ENCODE measurements around the gene GPC1.

- TF ChIP-seq, protein P1, sequence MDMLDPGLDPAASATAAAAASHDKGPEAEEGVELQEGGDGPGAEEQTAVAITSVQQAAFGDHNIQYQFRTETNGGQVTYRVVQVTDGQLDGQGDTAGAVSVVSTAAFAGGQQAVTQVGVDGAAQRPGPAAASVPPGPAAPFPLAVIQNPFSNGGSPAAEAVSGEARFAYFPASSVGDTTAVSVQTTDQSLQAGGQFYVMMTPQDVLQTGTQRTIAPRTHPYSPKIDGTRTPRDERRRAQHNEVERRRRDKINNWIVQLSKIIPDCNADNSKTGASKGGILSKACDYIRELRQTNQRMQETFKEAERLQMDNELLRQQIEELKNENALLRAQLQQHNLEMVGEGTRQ (IDR thresholded peaks at IDR 0.05; ENCODE audit: low read depth, low read length), result no peak
- no peak for TF ChIP-seq POLR2A (IDR thresholded peaks at IDR 0.05; ENCODE audit: low read depth, low read length)
- TF ChIP-seq CTCF (conservative IDR thresholded peaks at IDR 0.05; ENCODE audit: low read depth, low read length), result no peak
- TF ChIP-seq SMC3 (IDR thresholded peaks at IDR 0.05; ENCODE audit: low read depth, low read length), result no peak
- TF ChIP-seq RFX5 (IDR thresholded peaks at IDR 0.05; ENCODE audit: low read depth, low read length), result no peak
- TF ChIP-seq CHD1 (IDR thresholded peaks at IDR 0.05; ENCODE audit: low read depth, low read length), result no peak
- no peak for TF ChIP-seq MXI1 (IDR thresholded peaks at IDR 0.05; ENCODE audit: borderline replicate concordance, low read depth, low read length)
- TF ChIP-seq RAD21 (IDR thresholded peaks at IDR 0.05; ENCODE audit: low read length), result no peak
- TF ChIP-seq MAFK (IDR thresholded peaks at IDR 0.05; ENCODE audit: low read depth, low read length), result no peak
Observed at GRCh38 chr2:240441993-240442411, 6.5 kb downstream of the GPC1 start.
